SK-N-SH (cell line): ENCODE results near the gene POLN. TPM values are rescaled to one million over a fixed set of nuclear protein-coding genes. Genes with fewer than 3 reads are reported as not detected.

Source experiments
- CTCF ChIA-PET: fragments of 300-600, 350-600 bp; formaldehyde crosslinking; extraction: SDS; loops from one replicate; lab custom pipeline; 2021; lab: Yijun Ruan, JAX
- POLR2A ChIA-PET: fragments of 350-600 bp; sonication (Branson Sonifier 250); formaldehyde crosslinking; extraction: SDS; loops from one replicate; lab custom pipeline; 2020; ENCODE audit warnings: antibody characterized with exemption, inconsistent platforms; lab: Yijun Ruan, JAX
- DNase-seq: peaks from one replicate; pipeline ENCODE4 v3.0.0; 2012
- H2AFZ ChIP-seq: fragments of 200-600 bp; sonication (generic); 2 replicates; pipeline ENCODE4 v1.8.1; 2016; ENCODE audit warnings: antibody characterized with exemption, mild to moderate bottlenecking, low read depth
- H3F3A ChIP-seq: fragments of 200-600 bp; sonication (generic); replicated peaks from 2 replicates; pipeline ENCODE3; 2016; ENCODE audit warnings: antibody characterized with exemption, mild to moderate bottlenecking; ENCODE audit not compliant: insufficient read depth
- H3K27ac ChIP-seq, 2 experiments: fragments of 200-500 bp in 1 of 2; fragments of 200-600 bp in 1 of 2; sonication (Bioruptor generic) in 1 of 2; sonication (generic), shearing (Covaris generic) in 1 of 2; 2 replicates each; pipeline versions ENCODE4 v1.5.1 to v1.6.1; 2014 to 2016; ENCODE audit warnings: low read depth in 2 of 2, inconsistent platforms in 1 of 2, low read length in 1 of 2, mild to moderate bottlenecking in 1 of 2, mixed read lengths in 1 of 2
- H3K27me3 ChIP-seq: fragments of 200-600 bp; sonication (generic), shearing (Covaris generic); 2 replicates; pipeline ENCODE4 v1.6.1; 2016; ENCODE audit warnings: mixed run types; ENCODE audit not compliant: insufficient read depth
- H3K36me3 ChIP-seq, 2 experiments: fragments of 200-500 bp in 1 of 2; fragments of 200-600 bp in 1 of 2; sonication (Bioruptor generic) in 1 of 2; sonication (generic) in 1 of 2; replicated peaks in 1 of 2; 2 replicates each; pipeline versions ENCODE3 to v1.5.1; 2014 to 2016; ENCODE audit warnings: low read length in 1 of 2, mild to moderate bottlenecking in 1 of 2; ENCODE audit not compliant: insufficient read depth in 2 of 2, control insufficient read depth in 1 of 2
- H3K4me1 ChIP-seq, 2 experiments: fragments of 200-500 bp in 1 of 2; fragments of 200-600 bp in 1 of 2; sonication (Bioruptor generic) in 1 of 2; sonication (generic), shearing (Covaris generic) in 1 of 2; 2 replicates each; pipeline versions ENCODE4 v1.5.1 to v1.6.1; 2014 to 2016; ENCODE audit warnings: low read depth in 1 of 2, low read length in 1 of 2, mixed run types in 1 of 2; ENCODE audit not compliant: insufficient read depth in 2 of 2, control insufficient read depth in 1 of 2
- H3K4me2 ChIP-seq: fragments of 200-600 bp; sonication (generic), shearing (Covaris generic); 2 replicates; pipeline ENCODE4 v1.6.1; 2017; ENCODE audit warnings: mixed run types
- H3K4me3 ChIP-seq, 2 experiments: fragments of 200-500 bp in 1 of 2; fragments of 200-600 bp in 1 of 2; sonication (Bioruptor generic) in 1 of 2; sonication (generic), shearing (Covaris generic) in 1 of 2; 2 replicates each; pipeline versions ENCODE4 v1.5.1 to v1.8.1; 2014 to 2016; ENCODE audit warnings: low read depth in 2 of 2, inconsistent platforms in 1 of 2, low read length in 1 of 2, mild to moderate bottlenecking in 1 of 2, mixed read lengths in 1 of 2, moderate library complexity in 1 of 2
- H3K79me2 ChIP-seq: fragments of 200-600 bp; sonication (generic); 2 replicates; pipeline ENCODE4 v1.8.1; 2017; ENCODE audit warnings: mild to moderate bottlenecking; ENCODE audit not compliant: insufficient read depth
- H3K9ac ChIP-seq: fragments of 200-600 bp; sonication (generic); 2 replicates; pipeline ENCODE4 v1.6.1; 2017; ENCODE audit warnings: mixed run types
- H3K9me2 ChIP-seq: fragments of 200-600 bp; sonication (generic); 2 replicates; pipeline ENCODE4 v1.6.1; 2017; ENCODE audit warnings: mixed run types
- H3K9me3 ChIP-seq: fragments of 200-600 bp; sonication (generic); 2 replicates; pipeline ENCODE4 v1.6.1; 2017; ENCODE audit warnings: mixed run types, mild to moderate bottlenecking, moderate library complexity
- H4K20me1 ChIP-seq: fragments of 200-600 bp; sonication (generic); 2 replicates; pipeline ENCODE4 v1.6.1; 2017; ENCODE audit warnings: mild to moderate bottlenecking, mixed run types; ENCODE audit not compliant: insufficient read depth
- CHD2 ChIP-seq: fragments of 150-350 bp; IDR thresholded peaks from 2 replicates; pipeline ENCODE4 v1.6.1; 2018; ENCODE audit warnings: low read length; ENCODE audit not compliant: partially characterized antibody
- EZH2phosphoT487 ChIP-seq: fragments of 200-600 bp; sonication (generic); IDR thresholded peaks from 2 replicates; pipeline ENCODE4 v1.6.1; 2017; ENCODE audit warnings: low read depth, mixed run types, mild to moderate bottlenecking, antibody characterized with exemption, moderate library complexity, borderline replicate concordance
- FOXJ3 ChIP-seq: sonication (generic); formaldehyde crosslinking; IDR thresholded peaks from 2 replicates; pipeline ENCODE4 v1.5.1; 2020; ENCODE audit warnings: mild to moderate bottlenecking, missing genetic modification reagents
- FOXM1 ChIP-seq: IDR thresholded peaks from 2 replicates; pipeline ENCODE4 v1.4.0; 2012; ENCODE audit warnings: low read depth, mild to moderate bottlenecking
- IRF3 ChIP-seq: fragments of 150-350 bp; IDR thresholded peaks from 2 replicates; pipeline ENCODE4 v1.6.1; 2016; ENCODE audit warnings: mild to moderate bottlenecking, low read depth, low read length
- JUND ChIP-seq: IDR thresholded peaks from 2 replicates; pipeline ENCODE4 v1.4.0; 2012
- MXI1 ChIP-seq: IDR thresholded peaks from 2 replicates; pipeline ENCODE4 v1.6.1; 2012; ENCODE audit warnings: mild to moderate bottlenecking, low read depth, low read length, improper control_type of control experiment
- NFIC ChIP-seq: IDR thresholded peaks from 2 replicates; pipeline ENCODE4 v1.4.0; 2012; ENCODE audit warnings: borderline replicate concordance
- PBX3 ChIP-seq: IDR thresholded peaks from 2 replicates; pipeline ENCODE4; 2012
- RAD21 ChIP-seq: IDR thresholded peaks from 2 replicates; pipeline ENCODE4 v1.6.1; 2012; ENCODE audit warnings: mild to moderate bottlenecking, low read length
- RCOR1 ChIP-seq: fragments of 150-350 bp; IDR thresholded peaks from 2 replicates; pipeline ENCODE4 v1.6.1; 2017; ENCODE audit warnings: antibody characterized with exemption, low read length
- RFX5 ChIP-seq: IDR thresholded peaks from 2 replicates; pipeline ENCODE4 v1.6.1; 2012; ENCODE audit warnings: mild to moderate bottlenecking, improper control_type of control experiment, low read length
- RXRA ChIP-seq: IDR thresholded peaks from 2 replicates; pipeline ENCODE4 v1.4.0; 2012; ENCODE audit warnings: low read depth, mild to moderate bottlenecking, borderline replicate concordance
- TEAD4 ChIP-seq: IDR thresholded peaks from 2 replicates; pipeline ENCODE4 v1.4.0; 2012; ENCODE audit warnings: mild to moderate bottlenecking, borderline replicate concordance; ENCODE audit not compliant: insufficient read depth
- USF1 ChIP-seq: IDR thresholded peaks from 2 replicates; pipeline ENCODE4 v1.4.0; 2012; ENCODE audit warnings: low read depth, borderline replicate concordance
- USF2 ChIP-seq: fragments of 150-350 bp; IDR thresholded peaks from 2 replicates; pipeline ENCODE4 v1.6.1; 2017; ENCODE audit warnings: antibody characterized with exemption, low read length, low read depth, borderline replicate concordance
- ZBTB33 ChIP-seq: IDR thresholded peaks from 2 replicates; pipeline ENCODE4 v1.4.0; 2012; ENCODE audit warnings: low read depth, borderline replicate concordance
- WGBS: methylation state at CpG from one replicate; pipeline ENCODE4 v1.1.6; 2017; ENCODE audit warnings: low lambda C conversion rate; 5-methylcytosine and 5-hydroxymethylcytosine counted together
- polyA plus RNA-seq, 3 experiments: library from polyadenylated mRNA; depleted of rRNA; stranded (reverse); fragments of >200 nt; gene quantifications; 2 replicates each; pipeline ENCODE4 v1.2.3, GENCODE V29; 2012

The POLN gene
- polyA plus RNA-seq, 1 of the 3 experiments (the other 2 are of a cell fraction) = 0.67 TPM

GRCh38 chr4:2236944-2237666 is 4.8 kb downstream of the POLN start:
- H2AFZ ChIP-seq = no peak overlapping the region
- peaks cover 23 to 28% of the 10 kb centered on the region in 2 experiments; a peak in 3 of 4 replicates for H3K4me1 ChIP-seq
- no peaks in the 10 kb centered on the region for H3K9me2 ChIP-seq
- no peaks in the 10 kb centered on the region for H3K27me3 ChIP-seq
- no peak overlapping the region for H3K4me3 ChIP-seq
- no peak for TF ChIP-seq IRF3
- TF ChIP-seq CHD2 = no peak
- no peak for TF ChIP-seq JUND
- no peak for TF ChIP-seq PBX3
- no peak for TF ChIP-seq RXRA
- no peak for TF ChIP-seq USF1
- TF ChIP-seq RCOR1 = no peak
- no peak for TF ChIP-seq RFX5
- TF ChIP-seq MXI1 = no peak
- no peak for TF ChIP-seq TEAD4
- no peak for TF ChIP-seq RAD21
- TF ChIP-seq, all 33 proteins: peak for 0
- POLR2A ChIA-PET = no interaction called here
- WGBS = 69% methylated on average over 3 of the region's 3 CpGs
- H3K36me3 ChIP-seq = peaks cover 48 to 51% of the 10 kb centered on the region in 2 experiments
- H3K9me3 ChIP-seq = no peaks in the 10 kb centered on the region
- DNase-seq = no peak
- H4K20me1 ChIP-seq = peaks cover 29% of the 10 kb centered on the region; the same call in 1 of the 2 replicates
- no peak overlapping the region for H3K27ac ChIP-seq
- peaks cover 60% of the 10 kb centered on the region for H3K79me2 ChIP-seq
- H3K4me2 ChIP-seq = no peak overlapping the region
- no peak overlapping the region for H3K9ac ChIP-seq
- CTCF ChIA-PET = interaction anchor here (1.2 to 1.9 kb wide), 3 partner anchors 12 to 225 kb away, joined by 4 to 21 read pairs (median 7); no protein-coding TSS in a partner anchor
- peaks cover 7% of the 10 kb centered on the region for H3F3A ChIP-seq

- Histone ChIP-seq H3K9me3 (no peaks in the 10 kb centered on the region), H3K9ac (no peak overlapping the region), H3K4me2 (no peak overlapping the region), H3K27ac (no peak overlapping the region), H3K36me3 (peaks cover 35 to 43% of the 10 kb centered on the region in 2 experiments), H3K4me1 (no peaks in the 10 kb centered on the region), H3K27me3 (no peaks in the 10 kb centered on the region), H2AFZ (no peak overlapping the region), H3K4me3 (no peak overlapping the region), H3F3A (peaks cover 10% of the 10 kb centered on the region), H4K20me1 (no peaks in the 10 kb centered on the region; the same call in 1 of the 2 replicates), H3K79me2 (peaks cover 10% of the 10 kb centered on the region; the same call in 1 of the 2 replicates), H3K9me2 (no peaks in the 10 kb centered on the region)
- POLR2A ChIA-PET = no interaction called here
- 100% methylated on average over 6 of the region's 6 CpGs for WGBS
- CTCF ChIA-PET = interaction anchor here (0.6 to 1.1 kb wide), 3 partner anchors 8 to 13 kb away, joined by 3 to 10 read pairs (median 3); no protein-coding TSS in a partner anchor
- DNase-seq = no peak
- TF ChIP-seq PBX3 (no peak), NFIC (no peak), IRF3 (no peak), RFX5 (no peak), ZBTB33 (no peak), EZH2phosphoT487 (no peak), FOXM1 (no peak), FOXJ3 (CRISPR knock-in tag) (no peak), USF2 (no peak)
Observed at GRCh38 chr4:2231082-2231481, 10.8 kb downstream of the POLN start.
